Adipocyte (in vitro differentiated cells): ENCODE data around the gene NEU4.
"Not testable (repeated sequence)": the region's sequence is repeated elsewhere in the genome, so short reads cannot be mapped to it uniquely, and the experiment has no call there.

Experiments used
- DNase-seq: peaks from one replicate; pipeline ENCODE4 v3.0.0-alpha.2; 2015; ENCODE audit warnings: low read depth
- H3K27me3 ChIP-seq: replicated peaks from 2 replicates; pipeline ENCODE4 v1.7.0; 2013; ENCODE audit warnings: mild to moderate bottlenecking, low read length, moderate library complexity; ENCODE audit not compliant: control insufficient read depth, insufficient read depth
- H3K36me3 ChIP-seq: 2 replicates; pipeline ENCODE4 v1.7.0; 2013; ENCODE audit warnings: low read length, mild to moderate bottlenecking, moderate library complexity; ENCODE audit not compliant: control insufficient read depth, insufficient read depth, severe bottlenecking
- H3K4me1 ChIP-seq: 2 replicates; pipeline ENCODE4 v1.7.0; 2013; ENCODE audit warnings: mild to moderate bottlenecking, low read length, moderate library complexity; ENCODE audit not compliant: control insufficient read depth, insufficient read depth
- H3K4me3 ChIP-seq: 2 replicates; pipeline ENCODE4 v1.7.0; 2013; ENCODE audit warnings: mild to moderate bottlenecking, low read length, moderate library complexity
- H3K9ac ChIP-seq: 2 replicates; pipeline ENCODE4 v1.7.0; 2013; ENCODE audit warnings: mild to moderate bottlenecking, low read length, moderate library complexity
- H3K9me3 ChIP-seq: 2 replicates; pipeline ENCODE4 v1.7.0; 2013; ENCODE audit warnings: mild to moderate bottlenecking, low read length, moderate library complexity; ENCODE audit not compliant: control insufficient read depth

The NEU4 gene

GRCh38 chr2:241803387-241804325 lies 5.3 kb upstream of the NEU4 start:
- Histone ChIP-seq H3K4me1 (peaks cover 3% of the 10 kb centered on the region), H3K9me3 (no peaks in the 10 kb centered on the region), H3K4me3 (peak overlapping the region; percentile 73), H3K27me3 (peaks cover 23% of the 10 kb centered on the region), H3K9ac (no peak overlapping the region), H3K36me3 (no peaks in the 10 kb centered on the region)
- DNase-seq, result peak; percentile 69

GRCh38 chr2:241804326-241805229 lies 4.4 kb upstream of the NEU4 start:
- no peaks in the 10 kb centered on the region for H3K9me3 ChIP-seq
- H3K4me1 ChIP-seq, result peaks cover 3% of the 10 kb centered on the region
- DNase-seq, result peak; percentile 17
- H3K36me3 ChIP-seq, result no peaks in the 10 kb centered on the region
- H3K9ac ChIP-seq, result no peak overlapping the region
- H3K27me3 ChIP-seq, result peaks cover 32% of the 10 kb centered on the region
- H3K4me3 ChIP-seq, result no peak overlapping the region

- not testable (repeated sequence) for H3K4me3 ChIP-seq, H3K9ac ChIP-seq, DNase-seq, H3K9me3 ChIP-seq, H3K36me3 ChIP-seq, H3K4me1 ChIP-seq
- peaks cover 35% of the 10 kb centered on the region for H3K27me3 ChIP-seq
Measured at GRCh38 chr2:241806217-241806616, 2.8 kb upstream of the NEU4 start.

GRCh38 chr2:241808051-241808720 lies 807 bp upstream of the NEU4 start:
- Histone ChIP-seq H3K27me3 (peaks cover 31% of the 10 kb centered on the region), H3K9ac (no peak overlapping the region), H3K4me3 (no peak overlapping the region), H3K36me3 (no peaks in the 10 kb centered on the region), H3K9me3 (no peaks in the 10 kb centered on the region), H3K4me1 (peaks cover 3% of the 10 kb centered on the region)
- DNase-seq, result no peak

GRCh38 chr2:241809383-241810306 lies 652 bp downstream of the NEU4 start:
- H3K27me3 ChIP-seq, result peaks cover 23% of the 10 kb centered on the region
- no peaks in the 10 kb centered on the region for H3K36me3 ChIP-seq
- H3K4me1 ChIP-seq, result no peaks in the 10 kb centered on the region
- H3K4me3 ChIP-seq, result no peak overlapping the region
- H3K9me3 ChIP-seq, result no peaks in the 10 kb centered on the region
- H3K9ac ChIP-seq, result no peak overlapping the region
- DNase-seq, result no peak

- DNase-seq, result no peak
- Histone ChIP-seq H3K27me3 (peaks cover 27% of the 10 kb centered on the region), H3K9ac (no peak overlapping the region), H3K4me3 (no peak overlapping the region), H3K9me3 (no peaks in the 10 kb centered on the region), H3K36me3 (no peaks in the 10 kb centered on the region), H3K4me1 (no peaks in the 10 kb centered on the region)
Measured at GRCh38 chr2:241810307-241811200, 1.6 kb downstream of the NEU4 start.

- no peaks in the 10 kb centered on the region for H3K36me3 ChIP-seq
- H3K4me1 ChIP-seq, result no peaks in the 10 kb centered on the region
- no peaks in the 10 kb centered on the region for H3K9me3 ChIP-seq
- DNase-seq, result no peak
- no peak overlapping the region for H3K9ac ChIP-seq
- H3K4me3 ChIP-seq, result no peak overlapping the region
- peaks cover 27% of the 10 kb centered on the region for H3K27me3 ChIP-seq
Measured at GRCh38 chr2:241811201-241811951, 2.4 kb downstream of the NEU4 start.

- H3K9me3 ChIP-seq, result no peaks in the 10 kb centered on the region
- H3K4me1 ChIP-seq, result no peaks in the 10 kb centered on the region
- no peak overlapping the region for H3K4me3 ChIP-seq
- H3K36me3 ChIP-seq, result no peaks in the 10 kb centered on the region
- DNase-seq, result no peak
- peaks cover 27% of the 10 kb centered on the region for H3K27me3 ChIP-seq
- H3K9ac ChIP-seq, result no peak overlapping the region
Measured at GRCh38 chr2:241811952-241812729, 3.1 kb downstream of the NEU4 start.
